Skin of body (tissue), 2 donors: ENCODE data around the gene HADH. TPM values are rescaled to one million over a fixed set of nuclear protein-coding genes. Genes with fewer than 3 reads are reported as not detected.
A peak's percentile ranks its signal among the peaks of the same experiment; 100 is the strongest.
"Not testable (repeated sequence)": the region's sequence is repeated elsewhere in the genome, so short reads cannot be mapped to it uniquely, and the experiment has no call there.

Source experiments
- DNase-seq: peaks from one replicate; lab custom pipeline; 2025; lab: John Stamatoyannopoulos, UW
- total RNA-seq: library from RNA; depleted of rRNA; stranded (reverse); fragments of >200 nt; gene quantifications from one replicate; pipeline ENCODE4 v1.2.3, GENCODE V29; 2014

Gene HADH
- total RNA-seq, 1 donor from 2014 or later = 39.4 TPM

- peak; percentile 72 for DNase-seq
These were observed 40.6 kb downstream of the HADH start for GRCh38 chr4:108030332-108030731.

DNA sequence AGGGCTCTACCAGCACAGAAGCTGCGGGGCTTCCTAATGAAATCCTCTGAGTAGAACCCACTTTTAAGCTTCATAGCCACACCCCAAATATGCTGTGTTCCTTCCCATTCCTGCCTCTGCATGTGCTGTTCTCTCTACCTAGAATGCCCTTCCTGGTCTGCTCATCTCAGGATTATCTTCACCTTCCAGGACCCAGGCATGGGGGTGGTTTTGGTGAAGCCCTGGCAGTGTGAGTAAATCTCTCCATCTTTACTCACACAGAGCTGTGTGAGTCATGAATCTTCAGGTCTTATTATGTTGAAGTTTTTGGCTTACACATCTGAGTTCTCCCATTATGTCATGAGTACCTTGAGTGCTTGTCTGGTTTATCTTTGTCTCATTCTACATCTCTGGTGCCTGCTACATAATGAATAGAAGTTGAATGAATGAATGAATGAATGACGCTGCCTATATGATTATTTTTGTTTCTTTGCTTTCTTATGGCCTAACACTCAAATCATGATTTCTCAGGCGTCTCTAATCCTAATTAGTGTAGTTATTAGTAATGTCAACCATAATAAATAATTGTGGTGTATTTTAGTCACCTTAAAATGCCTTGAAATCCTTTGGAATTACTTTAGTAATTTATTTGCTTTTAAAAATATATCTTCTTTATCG, 41.9 kb downstream of the HADH start:
- no peak for DNase-seq

GRCh38 chr4:108033348-108033747, 43.7 kb downstream of the HADH start:
- DNase-seq = no peak

DNA sequence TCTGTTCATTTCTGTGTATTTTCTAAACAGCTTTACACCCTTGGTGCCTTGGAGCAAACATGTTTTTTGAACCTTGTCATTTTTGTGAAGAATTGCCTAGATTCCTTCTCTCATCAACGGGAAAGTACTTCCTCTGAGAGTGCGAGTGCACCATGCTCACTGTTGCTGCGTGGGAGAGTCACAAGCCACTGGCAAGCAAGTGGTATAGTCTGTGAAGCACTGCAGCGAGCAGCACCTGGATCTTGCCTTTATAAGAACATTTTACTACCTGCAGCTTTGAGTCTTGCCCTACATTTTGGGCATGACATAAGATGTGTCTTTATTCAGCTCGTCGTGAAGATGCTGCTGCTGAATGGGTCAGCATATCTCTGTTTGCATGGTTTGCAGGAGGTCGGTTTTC, 44.9 kb downstream of the HADH start:
- no peak for DNase-seq

DNA sequence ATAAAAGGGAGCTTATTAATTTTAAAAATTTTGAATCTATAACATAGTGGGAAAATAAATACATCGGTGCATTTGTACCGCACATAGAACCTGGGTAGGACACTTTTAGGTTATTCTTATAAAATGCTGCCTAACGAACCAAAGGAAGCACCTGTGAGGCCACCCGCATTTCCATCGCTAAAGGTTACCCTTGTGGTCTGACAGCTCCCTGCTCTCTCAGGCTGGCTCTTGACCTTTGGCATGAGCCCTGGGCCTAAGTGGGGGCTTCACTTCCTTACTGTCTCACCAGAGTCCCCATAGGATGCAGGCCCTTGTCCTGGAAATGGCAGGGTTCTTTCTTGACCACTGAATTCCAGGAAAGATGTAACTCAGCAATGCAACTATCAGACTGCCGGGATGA, 46.0 kb downstream of the HADH start:
- DNase-seq = no peak

DNA sequence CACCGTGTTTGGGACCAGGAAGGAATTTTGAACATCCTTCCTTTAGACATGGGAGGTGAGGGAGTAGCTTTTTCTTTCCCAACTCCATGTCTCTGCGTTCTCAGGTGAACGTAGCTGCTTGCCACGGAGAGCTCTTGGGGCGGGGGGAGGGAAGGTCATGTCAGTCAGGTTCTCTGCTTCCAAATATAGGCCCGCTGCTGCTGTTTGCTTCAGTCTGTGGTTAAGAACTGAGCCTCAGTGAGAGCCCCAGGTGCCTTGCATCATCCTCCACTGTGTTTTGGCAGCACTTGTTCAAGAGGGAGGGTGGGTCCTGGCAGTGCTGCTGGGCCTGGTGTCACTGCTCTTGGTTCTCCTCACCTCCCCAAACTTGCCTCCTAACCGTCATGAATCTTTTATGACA, 46.5 kb downstream of the HADH start:
- DNase-seq = no peak

- DNase-seq = no peak
These were observed 48.2 kb downstream of the HADH start for GRCh38 chr4:108037884-108038283.

DNA sequence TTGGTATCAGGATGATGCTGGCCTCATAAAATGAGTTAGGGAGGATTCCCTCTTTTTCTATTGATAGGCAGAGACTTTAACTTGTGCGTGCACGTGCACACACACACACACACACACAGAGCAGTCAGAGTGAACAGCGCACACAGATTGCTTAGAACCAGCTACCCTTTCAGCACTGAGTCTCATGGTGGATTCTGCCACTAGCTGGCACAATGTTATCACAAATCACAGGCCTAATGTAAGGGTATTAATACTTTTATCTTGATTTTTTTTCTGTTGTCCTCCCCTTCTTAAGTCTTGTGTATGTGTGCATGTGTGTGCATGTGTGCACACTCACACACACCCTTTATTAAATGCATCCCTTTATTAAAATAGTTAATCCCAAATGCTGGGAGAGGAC, 53.2 kb downstream of the HADH start:
- DNase-seq = no peak

GRCh38 chr4:108043526-108043925, 53.8 kb downstream of the HADH start:
- peak; percentile 51 for DNase-seq

GRCh38 chr4:108044951-108045686, 55.4 kb downstream of the HADH start:
- DNase-seq = no peak

GRCh38 chr4:108045687-108046024, 56.0 kb downstream of the HADH start:
- no peak for DNase-seq

DNA sequence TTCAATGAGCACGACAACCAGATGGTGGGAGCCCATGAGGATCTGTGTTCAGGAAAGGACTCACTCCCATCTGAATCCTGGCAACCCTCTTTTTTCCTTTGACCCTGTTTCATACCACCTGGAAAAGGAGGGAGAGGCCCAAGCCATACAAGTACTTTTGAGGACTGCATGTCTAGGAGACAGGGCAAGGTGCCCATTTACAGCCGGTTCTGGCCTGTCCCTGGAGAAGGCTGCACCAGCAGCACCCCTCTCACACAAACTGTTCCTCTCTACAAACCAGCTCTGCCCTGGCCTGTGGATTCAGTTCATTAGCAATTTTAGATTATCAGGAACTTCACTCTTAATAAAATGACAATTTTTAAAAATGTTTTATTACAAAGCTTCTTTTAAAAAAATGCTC, 57.5 kb downstream of the HADH start:
- no peak for DNase-seq

GRCh38 chr4:108048157-108048556, 58.5 kb downstream of the HADH start:
- no peak for DNase-seq

GRCh38 chr4:108048997-108049396, 59.3 kb downstream of the HADH start:
- no peak for DNase-seq

GRCh38 chr4:108049406-108049805, 59.7 kb downstream of the HADH start:
- DNase-seq = no peak

DNA sequence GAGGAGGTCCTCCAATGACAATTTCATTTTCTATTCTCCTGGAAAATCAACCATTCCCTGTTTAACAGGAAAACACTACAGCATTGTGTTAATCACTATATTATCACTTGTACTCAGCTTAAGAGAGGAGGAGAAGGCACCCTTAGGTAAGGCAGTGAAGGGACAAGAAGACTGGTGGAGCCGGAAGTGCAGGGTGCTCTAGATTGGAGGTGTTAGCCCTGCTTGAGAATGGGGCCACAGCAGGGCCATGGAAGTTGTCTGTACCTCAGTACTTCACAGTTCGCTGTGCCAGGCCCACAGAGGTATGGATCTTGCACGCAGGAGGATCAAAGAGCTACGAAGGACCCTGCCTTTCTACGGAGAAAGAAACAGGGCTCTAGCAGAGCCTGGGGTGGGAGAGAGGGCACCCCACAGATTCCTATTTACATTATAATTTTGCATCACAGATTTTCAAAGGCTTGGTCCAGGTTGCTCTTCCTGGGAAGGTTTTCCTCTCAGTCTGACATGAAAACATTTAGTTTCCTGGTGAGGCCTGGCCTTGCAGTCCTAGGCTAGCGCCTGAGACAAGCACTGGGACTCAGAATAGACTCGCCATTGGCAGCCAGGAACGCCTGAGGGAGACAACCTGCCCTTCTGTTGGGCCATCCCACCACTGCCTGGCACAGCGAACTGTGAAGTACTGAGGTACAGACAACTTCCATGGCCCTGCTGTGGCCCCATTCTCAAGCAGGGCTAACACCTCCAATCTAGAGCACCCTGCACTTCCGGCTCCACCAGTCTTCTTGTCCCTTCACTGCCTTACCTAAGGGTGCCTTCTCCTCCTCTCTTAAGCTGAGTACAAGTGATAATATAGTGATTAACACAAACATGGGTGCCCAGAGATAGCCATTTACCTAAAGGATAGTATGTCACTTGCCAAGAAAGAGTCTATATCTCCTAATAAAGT, 60.8 kb downstream of the HADH start:
- not testable (repeated sequence) for DNase-seq

DNA sequence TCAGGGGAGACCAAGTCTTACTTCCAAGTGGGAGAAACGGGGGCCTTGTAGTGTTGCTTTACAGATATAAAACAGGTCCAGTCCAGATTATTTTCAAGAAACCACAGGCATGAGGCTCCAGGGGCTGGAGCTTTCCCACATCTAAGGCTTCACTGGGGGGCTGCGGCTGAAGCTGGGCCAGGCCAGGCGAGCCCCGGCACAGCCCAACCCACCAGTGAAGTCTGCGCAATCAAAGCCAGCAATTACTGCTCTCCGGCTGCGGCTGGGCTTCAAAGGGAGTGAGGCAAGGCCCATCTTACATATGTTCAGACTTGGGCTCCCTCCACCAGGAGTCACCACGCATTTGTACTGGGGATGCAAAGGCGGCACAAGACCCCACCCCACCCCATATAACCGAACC, 61.7 kb downstream of the HADH start:
- DNase-seq = no peak

DNA sequence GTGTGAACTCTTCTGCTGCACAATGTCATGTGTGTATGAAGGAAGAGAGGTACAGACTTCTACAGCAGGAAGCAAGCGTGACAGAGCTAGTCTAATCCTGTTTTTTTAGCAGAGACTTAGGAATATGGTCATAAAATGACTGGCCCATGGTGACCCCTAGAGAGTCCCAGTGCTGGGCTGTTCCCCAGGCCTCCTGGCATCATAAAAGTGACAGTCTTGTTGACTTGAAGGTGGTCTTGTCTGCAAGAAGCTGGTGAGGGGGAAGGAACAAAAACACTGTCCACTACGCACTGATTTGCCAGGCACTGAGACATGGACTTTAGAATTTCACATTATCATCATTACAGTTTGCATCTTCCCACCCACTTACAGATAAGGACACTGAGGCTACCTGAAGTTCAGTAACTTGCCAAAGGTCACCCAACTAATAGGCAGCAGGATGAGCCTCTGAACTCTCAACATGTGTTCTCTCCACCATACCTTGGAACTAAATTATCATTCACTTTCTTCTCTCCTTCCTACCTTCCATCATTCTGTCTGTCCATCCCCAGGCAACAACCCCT, 63.0 kb downstream of the HADH start:
- no peak for DNase-seq

- DNase-seq = no peak
These were observed 63.6 kb downstream of the HADH start for GRCh38 chr4:108053251-108053711.

DNA sequence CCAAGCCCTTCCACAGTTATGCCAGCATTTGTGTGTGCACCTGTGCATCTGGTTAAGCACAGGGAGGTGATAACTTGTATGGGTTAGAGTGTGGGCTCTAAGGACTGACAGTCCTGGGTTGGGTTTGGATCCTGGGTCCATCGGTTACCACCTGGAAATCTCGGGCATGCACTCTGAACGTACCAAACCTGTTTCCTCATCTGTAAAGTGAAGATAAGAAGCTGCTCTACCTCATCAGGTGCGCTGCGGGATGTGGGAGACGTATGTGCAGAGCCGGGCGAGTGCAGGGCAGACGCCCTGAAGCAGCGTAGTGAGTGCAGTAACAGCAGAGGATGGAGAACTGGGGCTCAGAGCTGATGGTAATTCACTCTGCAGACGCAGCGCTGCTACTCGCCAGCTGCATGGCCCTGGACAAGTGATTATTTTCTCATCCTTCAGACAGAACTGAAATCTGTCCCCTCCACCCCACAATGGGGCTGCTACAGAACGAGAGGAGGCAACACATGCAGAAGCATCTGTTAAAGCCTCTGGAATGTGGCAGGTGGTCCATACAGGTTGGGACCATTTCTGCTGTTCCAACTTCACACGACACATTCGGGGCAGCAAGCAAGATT, 64.4 kb downstream of the HADH start:
- no peak for DNase-seq

DNA sequence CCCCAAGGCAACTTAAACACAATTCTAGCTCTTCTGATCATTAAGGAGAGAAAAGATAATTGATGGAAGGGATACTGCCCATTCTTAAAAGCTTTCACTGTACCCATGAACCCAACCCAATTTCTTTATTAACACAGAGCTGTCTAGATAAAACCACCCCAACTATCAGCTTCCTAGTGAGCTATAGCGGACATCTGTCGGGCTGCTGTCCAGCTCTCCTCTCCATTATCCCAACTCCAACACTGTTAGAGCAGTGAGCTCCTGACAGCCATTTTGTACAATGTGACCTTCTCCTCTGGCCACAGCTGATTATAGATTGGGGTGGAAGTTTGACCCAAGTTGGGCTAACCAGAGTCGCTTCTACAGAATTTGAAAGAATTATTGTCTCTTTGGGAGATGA, 66.1 kb downstream of the HADH start:
- no peak for DNase-seq
